ENCODE results near the gene CELA2B. TPM values are rescaled to one million over a fixed set of nuclear protein-coding genes. Genes with fewer than 3 reads are reported as not detected.
"Not testable (repeated sequence)": the region's sequence is repeated elsewhere in the genome, so short reads cannot be mapped to it uniquely, and the experiment has no call there.

Gene CELA2B
- total RNA-seq, 1 donor from 2014 or later = not detected

- Mint-ChIP-seq H3K36me3 (ENCODE audit: low read depth) (no peaks in the 10 kb centered on the region), H3K27ac (no peak overlapping the region), H3K4me3 (no peak overlapping the region), H3K27me3 (peaks cover 8% of the 10 kb centered on the region), H3K9me3 (no peaks in the 10 kb centered on the region), H3K4me1 (no peaks in the 10 kb centered on the region)
- DNase-seq = no peak
- intact Hi-C loops (cut with micrococcal nuclease) = no loop called here
Measured at GRCh38 chr1:15452216-15452615, 23.7 kb upstream of the CELA2B start.

DNA sequence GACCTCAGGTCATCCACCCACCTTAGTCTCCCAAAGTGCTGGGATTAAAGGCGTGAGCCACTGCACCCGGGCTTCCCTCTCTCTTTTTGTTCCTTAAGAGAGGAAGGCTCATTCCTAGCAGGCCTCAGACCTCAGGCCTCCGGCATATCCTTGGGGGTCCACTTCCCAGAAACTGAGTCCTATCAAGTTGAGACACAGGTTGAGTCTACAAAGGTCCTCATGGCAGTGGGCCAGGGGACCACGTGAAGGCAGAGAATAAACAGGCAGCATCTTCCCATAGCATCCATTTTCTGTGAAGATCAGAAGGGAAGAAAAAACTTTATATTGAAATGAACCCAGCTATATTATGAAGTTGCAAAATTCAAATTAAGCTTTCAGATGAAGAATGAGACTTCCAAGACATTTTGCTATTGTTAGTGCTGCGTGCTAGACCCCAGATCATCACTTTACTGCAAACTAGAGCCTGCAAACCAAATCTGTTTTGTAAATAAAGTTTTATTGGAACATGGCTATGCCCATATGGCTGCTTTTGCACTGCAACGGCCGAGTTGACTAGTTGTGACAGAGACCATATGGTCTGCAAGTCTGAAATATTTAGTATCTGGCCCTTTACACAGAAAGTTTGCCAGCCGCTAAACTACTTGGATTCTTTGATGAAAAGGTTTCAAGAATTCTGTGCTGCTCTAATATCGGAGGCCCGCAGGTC, 22.9 kb upstream of the CELA2B start:
- H3K27ac Mint-ChIP-seq = no peak overlapping the region
- no peak overlapping the region for H3K4me3 Mint-ChIP-seq
- no peaks in the 10 kb centered on the region for H3K4me1 Mint-ChIP-seq
- intact Hi-C loops (cut with micrococcal nuclease) = no loop called here
- no peaks in the 10 kb centered on the region for H3K9me3 Mint-ChIP-seq
- DNase-seq = no peak
- H3K36me3 Mint-ChIP-seq (ENCODE audit: low read depth) = no peaks in the 10 kb centered on the region
- peaks cover 9% of the 10 kb centered on the region for H3K27me3 Mint-ChIP-seq

DNA sequence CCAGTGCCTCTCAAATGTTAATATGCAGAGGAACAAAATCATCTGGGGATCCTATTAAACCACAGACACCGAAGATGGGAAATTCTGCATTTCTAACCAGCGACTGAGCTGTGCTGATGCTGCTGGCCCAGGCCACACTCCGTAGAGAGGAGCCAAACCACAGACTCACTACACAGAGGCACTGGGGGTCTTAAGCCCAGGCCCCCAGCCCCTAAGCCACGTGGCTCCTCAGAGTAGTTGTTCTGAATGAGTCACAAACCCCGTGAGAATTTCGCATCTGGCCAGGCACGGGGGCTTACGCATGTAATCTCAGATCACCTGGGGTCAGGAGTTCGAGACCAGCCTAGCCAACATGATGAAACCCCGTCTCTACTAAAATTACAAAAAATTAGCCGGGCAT, 22.2 kb upstream of the CELA2B start:
- intact Hi-C loops (cut with micrococcal nuclease) = no loop called here
- Mint-ChIP-seq H3K4me3 (no peak overlapping the region), H3K27ac (no peak overlapping the region), H3K4me1 (no peaks in the 10 kb centered on the region), H3K27me3 (peaks cover 13% of the 10 kb centered on the region), H3K36me3 (ENCODE audit: low read depth) (no peaks in the 10 kb centered on the region), H3K9me3 (no peaks in the 10 kb centered on the region)
- DNase-seq = no peak

DNA sequence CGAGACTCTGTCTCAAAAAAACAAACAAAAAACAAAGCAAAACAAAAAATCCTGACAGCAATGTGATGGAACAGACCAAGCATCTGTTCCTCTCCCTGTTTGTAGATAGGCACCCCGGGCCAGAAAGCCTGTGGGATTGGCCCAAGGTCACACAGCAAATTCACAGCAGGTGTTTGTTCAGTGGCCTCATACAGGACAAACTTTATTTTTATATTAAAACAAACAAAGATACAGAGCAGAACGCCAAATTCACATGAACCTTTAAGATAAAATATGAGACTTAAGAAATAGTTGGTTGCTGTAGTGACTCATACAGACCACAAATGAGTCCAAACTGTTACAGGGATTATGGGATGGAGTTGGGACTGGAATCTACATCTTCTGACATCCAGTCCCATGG, 21.6 kb upstream of the CELA2B start:
- no peaks in the 10 kb centered on the region for H3K9me3 Mint-ChIP-seq
- H3K4me3 Mint-ChIP-seq = no peak overlapping the region
- peaks cover 13% of the 10 kb centered on the region for H3K27me3 Mint-ChIP-seq
- H3K4me1 Mint-ChIP-seq = no peaks in the 10 kb centered on the region
- no peak overlapping the region for H3K27ac Mint-ChIP-seq
- no peaks in the 10 kb centered on the region for H3K36me3 Mint-ChIP-seq (ENCODE audit: low read depth)
- no peak for DNase-seq
- intact Hi-C loops (cut with micrococcal nuclease) = no loop called here

GRCh38 chr1:15455522-15455921, 20.4 kb upstream of the CELA2B start:
- Mint-ChIP-seq H3K36me3 (ENCODE audit: low read depth) (no peaks in the 10 kb centered on the region), H3K27ac (no peak overlapping the region), H3K4me3 (no peak overlapping the region), H3K9me3 (no peaks in the 10 kb centered on the region), H3K27me3 (peaks cover 9% of the 10 kb centered on the region), H3K4me1 (no peaks in the 10 kb centered on the region)
- no peak for DNase-seq
- intact Hi-C loops (cut with micrococcal nuclease) = no loop called here

DNA sequence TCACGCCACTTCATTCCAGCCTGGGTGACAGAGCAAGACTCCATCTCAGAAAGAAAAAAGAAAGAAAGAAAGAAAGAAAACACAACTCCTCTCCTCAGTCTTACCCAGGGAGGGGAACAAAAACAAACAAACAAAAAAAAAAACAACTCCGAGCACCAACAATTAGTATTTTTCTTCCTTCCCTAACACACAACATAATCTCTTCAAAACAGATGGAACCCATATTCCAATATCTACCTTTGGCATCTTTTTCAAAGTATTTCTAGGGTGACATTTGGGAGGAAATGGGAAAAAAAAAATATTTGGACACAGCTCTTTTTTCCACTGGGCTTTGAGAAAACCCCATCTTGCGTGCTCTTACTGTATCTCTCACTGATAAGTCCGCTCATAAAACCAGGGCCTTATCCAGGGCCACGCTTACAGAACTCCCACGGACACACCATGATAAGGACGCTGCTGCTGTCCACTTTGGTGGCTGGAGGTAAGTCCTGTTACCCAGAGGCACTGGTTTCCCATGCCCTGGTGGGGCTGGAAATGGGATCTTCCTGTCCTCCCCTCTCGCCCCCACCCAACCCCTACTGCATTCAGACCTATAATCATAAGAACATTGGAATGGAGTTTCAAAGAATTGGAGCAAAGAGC, 19.5 kb upstream of the CELA2B start, which contains the start of gene CELA2A:
TSS of gene CELA2A (plus strand) at position 420 of the 642 bp plus-strand sequence. CDS start at position 442, 22 bp downstream.
- intact Hi-C loops (cut with micrococcal nuclease) = no loop called here
- Mint-ChIP-seq H3K4me1 (no peaks in the 10 kb centered on the region), H3K27ac (no peak within 1 kb of the TSS), H3K4me3 (no peak within 1 kb of the TSS), H3K36me3 (ENCODE audit: low read depth) (no peaks in the 10 kb centered on the region), H3K9me3 (no peaks in the 10 kb centered on the region), H3K27me3 (peaks cover 5% of the 10 kb centered on the region)
- DNase-seq = no peak

DNA sequence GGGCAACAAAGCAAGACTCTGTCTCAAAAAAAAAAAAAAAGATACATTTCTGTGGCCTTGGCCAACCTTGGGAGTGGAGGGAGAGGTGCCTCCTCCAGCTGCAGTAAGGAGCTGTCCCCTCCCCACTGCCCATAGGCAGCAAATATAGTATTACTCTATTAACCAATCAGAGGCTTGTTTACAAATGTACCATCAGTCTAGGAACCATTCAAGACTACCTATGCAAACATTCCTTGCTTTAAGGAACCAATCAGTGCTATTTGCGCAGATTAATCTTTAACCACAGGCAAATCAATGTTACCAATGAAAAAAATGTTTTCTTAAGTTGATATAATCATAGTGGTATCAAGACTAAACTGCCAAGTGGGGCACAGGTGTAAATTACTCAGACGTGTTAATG, 18.3 kb upstream of the CELA2B start:
- Mint-ChIP-seq H3K4me1 (no peaks in the 10 kb centered on the region), H3K9me3 (no peaks in the 10 kb centered on the region), H3K36me3 (ENCODE audit: low read depth) (no peaks in the 10 kb centered on the region), H3K4me3 (no peak overlapping the region), H3K27ac (no peak overlapping the region), H3K27me3 (peaks cover 5% of the 10 kb centered on the region)
- no peak for DNase-seq
- intact Hi-C loops (cut with micrococcal nuclease) = no loop called here

DNA sequence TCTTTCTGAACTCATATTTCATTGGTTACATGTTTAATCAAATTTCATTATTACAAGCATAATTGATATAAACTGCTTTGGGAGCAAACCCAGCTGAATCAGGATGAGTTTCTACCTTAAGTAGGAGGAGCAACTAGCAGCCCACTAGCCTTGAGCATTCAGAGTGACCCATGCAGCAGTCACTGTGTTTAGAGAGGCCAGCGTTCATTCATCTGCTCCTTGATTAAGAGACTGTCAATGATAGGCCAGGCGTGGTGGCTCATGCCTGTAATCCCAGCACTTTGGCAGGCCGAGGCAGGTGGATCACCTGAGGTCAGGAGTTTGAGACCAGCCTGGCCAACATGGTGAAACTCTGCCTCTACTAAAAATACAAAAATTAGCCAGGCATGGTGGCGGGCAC, 17.5 kb upstream of the CELA2B start:
- H3K9me3 Mint-ChIP-seq; H3K4me3 Mint-ChIP-seq; H3K27me3 Mint-ChIP-seq; H3K4me1 Mint-ChIP-seq; H3K36me3 Mint-ChIP-seq (ENCODE audit: low read depth); intact Hi-C loops (cut with micrococcal nuclease); DNase-seq; H3K27ac Mint-ChIP-seq: not testable (repeated sequence)

GRCh38 chr1:15459771-15460707, 15.9 kb upstream of the CELA2B start:
- Mint-ChIP-seq H3K27me3 (peaks cover 5% of the 10 kb centered on the region), H3K9me3 (no peaks in the 10 kb centered on the region), H3K4me3 (no peak overlapping the region), H3K4me1 (no peaks in the 10 kb centered on the region), H3K36me3 (ENCODE audit: low read depth) (no peaks in the 10 kb centered on the region), H3K27ac (no peak overlapping the region)
- no peak for DNase-seq
- intact Hi-C loops (cut with micrococcal nuclease) = no loop called here

- no peak overlapping the region for H3K27ac Mint-ChIP-seq
Measured at GRCh38 chr1:15460708-15461095, 15.2 kb upstream of the CELA2B start.

GRCh38 chr1:15463064-15463800, 12.7 kb upstream of the CELA2B start:
- intact Hi-C loops (cut with micrococcal nuclease); H3K27me3 Mint-ChIP-seq; H3K27ac Mint-ChIP-seq; H3K4me3 Mint-ChIP-seq; DNase-seq; H3K9me3 Mint-ChIP-seq; H3K36me3 Mint-ChIP-seq (ENCODE audit: low read depth); H3K4me1 Mint-ChIP-seq: not testable (repeated sequence)

More at GRCh38 chr1:15460708-15461095, 15.2 kb upstream of the CELA2B start:
- no peak for DNase-seq
- intact Hi-C loops (cut with micrococcal nuclease) = no loop called here
- Mint-ChIP-seq H3K27me3 (peaks cover 5% of the 10 kb centered on the region), H3K4me3 (no peak overlapping the region), H3K4me1 (no peaks in the 10 kb centered on the region), H3K36me3 (ENCODE audit: low read depth) (no peaks in the 10 kb centered on the region), H3K9me3 (no peaks in the 10 kb centered on the region)

GRCh38 chr1:15463926-15464322, 12.0 kb upstream of the CELA2B start:
- DNase-seq; H3K9me3 Mint-ChIP-seq; intact Hi-C loops (cut with micrococcal nuclease); H3K27ac Mint-ChIP-seq; H3K4me3 Mint-ChIP-seq; H3K4me1 Mint-ChIP-seq; H3K36me3 Mint-ChIP-seq (ENCODE audit: low read depth); H3K27me3 Mint-ChIP-seq: not testable (repeated sequence)

DNA sequence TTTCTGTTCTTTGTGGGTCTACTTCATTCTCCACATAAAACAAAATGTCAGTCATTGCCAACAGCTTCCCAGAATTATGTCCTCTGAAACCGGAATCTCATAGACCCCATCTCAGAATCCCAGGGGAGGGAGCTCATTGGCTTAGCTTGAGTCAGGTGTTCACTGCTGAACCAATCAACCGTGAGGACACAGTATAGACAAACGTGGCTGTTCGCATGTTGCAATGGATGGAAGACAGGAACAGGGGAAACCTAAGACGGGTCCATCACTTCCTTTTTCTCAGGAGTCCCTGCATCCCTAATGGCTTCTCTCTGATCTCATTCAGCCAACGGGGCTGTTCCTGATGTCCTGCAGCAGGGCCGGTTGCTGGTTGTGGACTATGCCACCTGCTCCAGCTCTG, 10.2 kb upstream of the CELA2B start:
- no peaks in the 10 kb centered on the region for H3K9me3 Mint-ChIP-seq
- no peak overlapping the region for H3K4me3 Mint-ChIP-seq
- H3K4me1 Mint-ChIP-seq = no peaks in the 10 kb centered on the region
- H3K27ac Mint-ChIP-seq = no peak overlapping the region
- DNase-seq = no peak
- no peaks in the 10 kb centered on the region for H3K36me3 Mint-ChIP-seq (ENCODE audit: low read depth)
- intact Hi-C loops (cut with micrococcal nuclease) = no loop called here
- H3K27me3 Mint-ChIP-seq = peaks cover 2% of the 10 kb centered on the region
